HG02938 (cell line): ENCODE measurements around the gene LMOD2.
"Not testable (repeated sequence)": the region's sequence is repeated elsewhere in the genome, so short reads cannot be mapped to it uniquely, and the experiment has no call there.

Source experiments
- ATAC-seq: cut with Tn5 transposase; IDR thresholded peaks from one replicate; pipeline ENCODE4 v1.9.1; 2021; ENCODE audit warnings: mild to moderate bottlenecking, moderate library complexity; ENCODE audit not compliant: unreplicated experiment

Gene LMOD2, protein sequence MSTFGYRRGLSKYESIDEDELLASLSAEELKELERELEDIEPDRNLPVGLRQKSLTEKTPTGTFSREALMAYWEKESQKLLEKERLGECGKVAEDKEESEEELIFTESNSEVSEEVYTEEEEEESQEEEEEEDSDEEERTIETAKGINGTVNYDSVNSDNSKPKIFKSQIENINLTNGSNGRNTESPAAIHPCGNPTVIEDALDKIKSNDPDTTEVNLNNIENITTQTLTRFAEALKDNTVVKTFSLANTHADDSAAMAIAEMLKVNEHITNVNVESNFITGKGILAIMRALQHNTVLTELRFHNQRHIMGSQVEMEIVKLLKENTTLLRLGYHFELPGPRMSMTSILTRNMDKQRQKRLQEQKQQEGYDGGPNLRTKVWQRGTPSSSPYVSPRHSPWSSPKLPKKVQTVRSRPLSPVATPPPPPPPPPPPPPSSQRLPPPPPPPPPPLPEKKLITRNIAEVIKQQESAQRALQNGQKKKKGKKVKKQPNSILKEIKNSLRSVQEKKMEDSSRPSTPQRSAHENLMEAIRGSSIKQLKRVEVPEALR

GRCh38 chr7:123655614-123656013 lies at the start of gene LMOD2:
LMOD2 (plus strand) TSS chr7:123655866; CDS start chr7:123655964, 98 bp downstream.
- ATAC-seq = no peak

DNA sequence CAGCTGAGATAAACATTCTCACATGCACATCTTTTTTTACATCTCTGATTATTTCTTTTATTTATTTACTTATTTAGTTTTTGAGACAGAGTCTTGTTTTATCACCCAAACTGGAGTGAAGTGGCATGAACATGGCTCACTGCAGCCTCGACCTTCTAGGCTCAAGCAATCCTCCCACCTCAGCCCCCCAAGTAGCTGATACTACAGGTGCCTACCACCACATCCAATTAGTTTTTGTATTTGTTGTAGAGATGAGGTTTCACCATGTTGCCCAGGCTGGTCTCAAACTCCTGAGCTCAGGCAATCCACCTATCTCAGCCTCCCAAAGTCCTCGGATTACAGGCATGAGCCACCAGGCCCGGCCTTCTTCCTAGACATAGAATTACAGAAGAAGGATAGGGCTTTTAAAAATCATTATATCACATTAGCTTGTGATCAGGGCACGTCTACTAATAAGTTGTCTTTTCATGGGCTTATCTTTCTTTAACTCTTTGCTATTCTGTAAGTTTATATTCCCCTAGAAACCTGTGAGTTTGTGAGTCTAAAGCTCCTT lies 48.2 kb upstream of the LMOD2 start:
- ATAC-seq = no peak

GRCh38 chr7:123608991-123609882 lies 46.4 kb upstream of the LMOD2 start:
- no peak for ATAC-seq

GRCh38 chr7:123609883-123610239 lies 45.8 kb upstream of the LMOD2 start:
- no peak for ATAC-seq

DNA sequence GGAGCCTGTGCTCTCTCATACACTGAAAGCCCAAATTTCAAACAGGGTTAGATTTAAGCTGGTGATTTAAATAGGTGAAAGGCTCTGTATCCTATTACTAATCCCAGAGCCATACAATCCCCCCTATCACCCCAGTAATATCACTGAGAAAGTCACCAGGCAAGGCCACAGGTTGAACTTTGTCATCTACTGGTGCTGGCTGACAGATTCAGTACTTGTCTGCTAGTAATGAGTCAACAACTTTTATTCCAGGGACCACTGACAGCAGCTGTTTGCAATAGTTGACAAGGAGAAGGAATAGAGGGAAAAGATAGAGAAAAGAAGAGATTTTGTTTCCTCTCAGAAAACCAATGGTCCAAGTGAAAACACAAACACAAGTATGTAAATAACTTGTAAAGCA lies 43.6 kb upstream of the LMOD2 start:
- ATAC-seq = no peak

DNA sequence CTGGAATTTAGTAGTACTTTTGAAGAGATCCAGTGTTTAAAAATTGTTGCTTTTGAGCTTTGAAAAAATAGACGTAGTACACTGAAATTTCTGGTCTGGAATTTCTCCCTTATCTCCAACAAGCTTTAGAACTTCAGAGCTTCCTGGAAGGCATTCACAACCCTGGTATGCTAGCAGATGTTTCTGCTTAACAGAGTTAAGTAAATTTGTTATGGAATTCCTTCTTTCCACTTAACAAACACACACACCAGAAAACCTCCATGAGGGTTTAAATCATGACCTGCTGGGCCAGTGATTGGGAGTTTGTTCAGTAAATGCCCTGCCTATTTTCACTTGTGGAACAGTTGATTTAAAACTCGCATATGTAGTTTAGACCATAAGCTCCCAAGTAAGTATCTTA lies 40.3 kb upstream of the LMOD2 start:
- no peak for ATAC-seq

DNA sequence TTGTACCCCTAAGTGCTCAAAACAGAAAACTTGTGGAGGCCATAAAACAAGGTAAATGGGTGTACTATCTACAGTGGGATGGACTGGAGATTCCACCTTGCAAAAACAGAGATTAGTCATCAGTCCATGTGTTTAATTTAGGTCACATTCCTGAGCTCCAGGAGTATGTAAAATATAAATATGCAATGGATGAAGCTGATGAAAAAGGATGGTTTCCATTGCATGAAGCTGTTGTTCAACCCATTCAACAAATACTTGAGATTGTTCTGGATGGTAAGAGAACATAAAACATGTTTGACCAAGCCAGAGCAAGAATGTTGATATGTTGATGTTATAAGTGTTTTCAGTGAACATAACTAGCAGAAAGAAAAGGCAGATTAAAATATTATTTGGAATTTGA lies 39.4 kb upstream of the LMOD2 start:
- ATAC-seq = no peak

GRCh38 chr7:123621707-123622106 lies 34.0 kb upstream of the LMOD2 start:
- ATAC-seq = no peak

- no peak for ATAC-seq
Observed at GRCh38 chr7:123622660-123623386, 32.8 kb upstream of the LMOD2 start.

DNA sequence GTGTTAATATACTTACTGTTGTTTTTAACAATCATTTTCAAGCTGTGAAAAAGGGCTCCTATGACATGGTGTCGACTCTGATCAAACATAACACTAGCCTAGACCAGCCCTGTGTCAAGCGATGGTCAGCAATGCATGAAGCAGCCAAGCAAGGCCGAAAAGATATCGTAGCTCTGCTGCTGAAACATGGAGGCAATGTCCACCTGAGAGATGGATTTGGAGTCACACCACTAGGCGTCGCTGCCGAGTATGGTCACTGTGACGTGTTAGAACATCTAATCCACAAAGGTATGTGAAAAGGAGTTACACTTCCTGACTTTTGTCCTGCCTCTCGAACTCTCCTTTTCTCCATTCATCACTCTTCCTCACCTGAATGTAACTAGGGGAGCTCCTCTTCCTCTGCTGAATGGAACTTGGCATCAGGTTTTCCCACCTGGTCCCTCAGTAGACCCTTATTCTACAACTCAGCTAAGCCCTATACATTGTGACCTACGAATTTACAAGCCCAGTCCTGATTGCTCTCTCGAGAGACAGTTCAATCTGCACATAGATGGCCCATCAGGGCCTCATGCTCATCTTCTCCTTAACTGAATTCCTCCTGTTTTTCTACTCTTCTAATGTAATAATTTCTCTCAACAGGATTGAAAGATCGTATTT lies 31.0 kb upstream of the LMOD2 start:
- ATAC-seq = peak; percentile 87

DNA sequence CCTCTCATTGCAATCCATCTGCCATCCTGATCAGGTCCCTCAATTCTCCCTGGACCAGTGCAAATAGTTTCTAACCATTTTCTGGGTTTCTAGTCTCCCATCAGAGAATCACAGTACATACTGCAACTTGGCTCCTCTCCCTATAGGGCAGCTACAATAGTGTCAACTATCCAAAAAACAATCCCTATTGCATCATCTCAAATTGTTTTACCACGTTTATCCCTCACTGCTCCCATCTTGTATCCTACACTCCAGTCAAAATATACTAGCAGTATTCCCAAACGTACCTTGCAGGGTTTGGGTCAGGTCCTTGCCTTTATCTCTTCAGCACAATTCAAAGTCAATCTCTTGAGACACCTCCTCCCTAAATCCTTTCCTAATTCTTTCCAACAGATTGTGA lies 30.4 kb upstream of the LMOD2 start:
- ATAC-seq = no peak

DNA sequence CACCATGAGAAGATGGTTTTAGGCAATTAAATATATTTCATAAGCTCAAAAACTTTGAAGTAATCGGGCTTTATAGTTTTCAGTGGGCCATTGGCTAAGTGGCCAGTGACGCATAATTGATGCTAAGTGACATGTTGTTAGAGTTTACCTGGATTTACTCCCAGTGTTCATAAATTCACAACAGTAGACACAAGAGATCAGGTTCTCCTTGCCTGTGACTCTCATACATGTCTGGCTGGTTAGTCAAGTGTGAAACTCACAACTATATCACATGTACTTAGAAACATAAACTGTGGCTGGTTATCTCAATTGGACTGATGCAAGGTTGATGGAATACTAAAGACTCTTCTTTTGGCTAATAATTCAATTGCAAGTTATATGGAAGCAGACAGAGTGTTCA lies 27.8 kb upstream of the LMOD2 start:
- ATAC-seq = no peak

DNA sequence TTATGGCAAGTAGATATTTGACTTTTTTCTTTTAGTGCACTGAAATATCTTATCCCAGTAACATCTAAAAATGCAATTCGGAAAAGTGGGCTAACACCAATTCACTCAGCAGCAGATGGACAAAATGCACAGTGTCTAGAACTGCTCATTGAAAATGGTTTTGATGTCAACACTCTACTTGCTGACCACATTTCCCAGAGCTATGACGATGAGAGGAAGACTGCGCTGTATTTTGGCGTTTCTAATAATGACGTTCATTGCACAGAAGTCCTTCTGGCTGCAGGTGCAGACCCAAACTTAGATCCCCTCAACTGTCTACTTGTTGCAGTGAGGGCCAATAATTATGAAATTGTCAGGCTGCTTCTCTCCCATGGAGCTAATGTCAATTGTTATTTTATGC lies 26.8 kb upstream of the LMOD2 start:
- no peak for ATAC-seq

GRCh38 chr7:123629281-123629680 lies 26.4 kb upstream of the LMOD2 start:
- ATAC-seq = no peak

DNA sequence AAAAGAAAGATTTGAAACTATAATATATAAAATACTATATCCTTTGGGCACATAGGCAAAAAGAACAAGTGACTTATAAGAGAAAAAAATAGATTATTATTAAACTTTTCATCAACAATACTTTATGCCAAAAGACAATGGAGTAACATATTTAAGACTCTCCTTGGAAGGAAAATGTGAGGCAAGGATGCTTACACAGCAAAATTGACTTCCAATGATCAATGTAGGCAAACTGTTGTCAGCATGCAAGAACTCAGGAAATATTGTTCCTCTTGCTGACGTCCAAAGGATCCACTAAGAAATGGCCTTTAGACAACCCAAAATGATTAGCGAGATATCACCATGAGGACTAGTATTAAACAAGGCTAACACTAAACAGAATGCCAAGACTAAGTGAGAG lies 22.9 kb upstream of the LMOD2 start:
- no peak for ATAC-seq

DNA sequence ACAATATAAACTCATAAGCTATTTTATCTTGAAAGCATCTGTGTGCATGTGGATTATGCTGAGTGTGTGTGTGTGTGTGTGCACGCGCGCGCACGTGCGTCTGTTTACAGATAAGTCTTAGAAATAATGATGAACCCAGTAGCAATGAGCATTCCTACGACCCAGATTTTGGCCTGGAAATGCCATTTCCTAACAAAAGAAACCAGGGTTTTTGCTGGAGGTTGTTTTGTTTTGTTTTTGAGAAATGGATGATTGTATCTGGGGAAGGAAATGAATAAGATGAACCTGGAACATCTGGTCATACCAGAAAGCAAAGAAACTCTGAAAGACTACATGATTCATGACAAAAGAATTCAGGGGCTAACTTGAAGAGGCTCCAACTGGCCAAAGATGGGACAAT lies 22.1 kb upstream of the LMOD2 start:
- no peak for ATAC-seq

DNA sequence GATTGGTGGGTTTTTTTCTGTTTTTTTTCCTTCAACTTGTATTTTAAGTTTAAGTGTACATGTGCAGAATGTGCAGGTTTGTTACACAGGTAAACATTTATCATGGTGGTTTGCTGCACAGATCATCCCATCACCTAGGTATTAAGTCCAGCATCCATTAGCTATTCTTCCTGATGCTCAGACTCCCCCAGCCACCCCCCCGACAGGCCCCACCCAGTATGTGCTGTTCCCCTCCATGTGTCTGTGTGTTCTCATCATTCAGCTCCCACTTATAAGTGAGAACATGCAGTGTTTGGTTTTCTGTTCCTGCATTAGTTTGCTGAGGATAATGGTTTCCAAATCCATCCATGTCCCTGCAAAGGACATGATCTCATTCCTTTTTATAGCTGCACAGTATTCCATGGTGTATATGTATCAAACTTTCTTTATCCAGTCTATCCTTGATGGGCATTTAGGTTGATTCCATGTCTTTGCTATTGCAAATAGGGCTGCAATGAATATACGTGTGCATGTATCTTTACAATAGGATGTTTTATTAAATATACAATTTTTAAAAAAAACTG lies 21.6 kb upstream of the LMOD2 start:
- not testable (repeated sequence) for ATAC-seq

DNA sequence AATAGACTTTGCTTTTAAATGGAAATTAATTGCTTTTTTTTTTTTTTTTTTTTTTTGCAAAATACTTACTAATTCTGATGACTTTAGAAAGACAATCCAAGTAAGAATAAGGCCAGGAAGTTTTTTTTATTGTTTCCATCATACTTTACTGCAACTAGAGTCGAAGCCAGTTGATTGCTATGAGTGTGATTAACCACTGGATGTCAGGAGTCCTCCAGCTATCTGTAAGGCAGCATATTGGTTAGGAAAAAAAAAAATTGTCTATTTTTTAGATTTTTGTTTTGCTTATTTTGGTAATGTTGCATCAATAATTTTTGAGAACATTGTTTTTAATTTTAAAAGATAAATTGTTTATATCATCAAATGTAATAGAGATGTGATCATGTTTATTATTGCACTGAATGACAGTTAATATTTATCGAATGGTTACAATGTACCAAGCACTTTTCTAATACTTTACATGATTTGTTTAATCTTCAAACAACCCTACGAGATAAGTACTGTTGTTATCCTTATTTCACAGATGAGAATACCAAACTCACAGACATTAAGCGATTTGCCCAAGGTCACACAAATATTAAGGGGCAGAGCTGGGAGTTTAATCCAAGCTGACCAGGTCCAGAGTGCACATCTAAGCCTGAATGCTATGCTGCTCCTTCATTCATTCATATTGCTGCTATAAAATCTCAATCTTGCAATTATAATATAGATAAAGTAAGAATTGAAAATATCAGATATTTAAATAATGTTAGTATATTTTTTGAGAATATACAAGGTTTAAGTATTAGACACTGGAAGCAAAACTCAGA lies 19.9 kb upstream of the LMOD2 start:
- no peak for ATAC-seq

- no peak for ATAC-seq
Observed at GRCh38 chr7:123637203-123637602, 18.5 kb upstream of the LMOD2 start.
